Forelimb muscle (tissue), 1 donor: ENCODE data around the gene EPN2. TPM values are rescaled to one million over a fixed set of nuclear protein-coding genes. Genes with fewer than 3 reads are reported as not detected.

Experiments used
- DNase-seq: peaks from one replicate; pipeline ENCODE4 v3.0.0-alpha.2; 2013; ENCODE audit warnings: low read depth
- polyA plus RNA-seq: library from polyadenylated mRNA; unstranded; fragments of 120-200 nt; gene quantifications from one replicate; pipeline ENCODE4 v1.2.1, GENCODE V29; 2013; ENCODE audit not compliant: insufficient read length

EPN2 gene
- polyA plus RNA-seq, 1 donor: 21.6 TPM

- no peak for DNase-seq
Observed at GRCh38 chr17:19310151-19310550, 73.0 kb downstream of the EPN2 start.

- no peak for DNase-seq
Observed at GRCh38 chr17:19311016-19311415, 73.8 kb downstream of the EPN2 start.

GRCh38 chr17:19311421-19312215 is 74.5 kb downstream of the EPN2 start:
- DNase-seq: no peak

- no peak for DNase-seq
Observed at GRCh38 chr17:19312406-19312805, 75.2 kb downstream of the EPN2 start.

- no peak for DNase-seq
Observed at GRCh38 chr17:19313066-19313745, 76.0 kb downstream of the EPN2 start.

- no peak for DNase-seq
Observed at GRCh38 chr17:19313746-19314651, 76.8 kb downstream of the EPN2 start.

- DNase-seq: no peak
Observed at GRCh38 chr17:19315104-19315503, 77.9 kb downstream of the EPN2 start.

GRCh38 chr17:19316761-19317358 is 79.7 kb downstream of the EPN2 start:
- DNase-seq: no peak

GRCh38 chr17:19317359-19318095 is 80.4 kb downstream of the EPN2 start:
- DNase-seq: peak; percentile 20

GRCh38 chr17:19318611-19319010 is 81.4 kb downstream of the EPN2 start:
- no peak for DNase-seq

- no peak for DNase-seq
Observed at GRCh38 chr17:19319771-19320505, 82.8 kb downstream of the EPN2 start.

- no peak for DNase-seq
Observed at GRCh38 chr17:19320876-19321275, 83.7 kb downstream of the EPN2 start.

GRCh38 chr17:19321481-19322128 is 84.4 kb downstream of the EPN2 start:
- DNase-seq: no peak

- no peak for DNase-seq
Observed at GRCh38 chr17:19322129-19322505, 85.0 kb downstream of the EPN2 start.

- DNase-seq: no peak
Observed at GRCh38 chr17:19322861-19323260, 85.7 kb downstream of the EPN2 start.

GRCh38 chr17:19325542-19325941 is 88.4 kb downstream of the EPN2 start:
- no peak for DNase-seq

GRCh38 chr17:19327031-19327783 is 90.0 kb downstream of the EPN2 start:
- no peak for DNase-seq

- DNase-seq: no peak
Observed at GRCh38 chr17:19328441-19329061, 91.4 kb downstream of the EPN2 start.

- DNase-seq: no peak
Observed at GRCh38 chr17:19329136-19329535, 92.0 kb downstream of the EPN2 start.
